Medulla oblongata (tissue), 1 donor: ENCODE measurements around the gene KRT78.
"Not testable (repeated sequence)": the region's sequence is repeated elsewhere in the genome, so short reads cannot be mapped to it uniquely, and the experiment has no call there.

Experiments
- DNase-seq: peaks from one replicate; pipeline ENCODE4 v3.0.0-alpha.2; 2015; ENCODE audit errors: extremely low spot score

KRT78 gene

DNA sequence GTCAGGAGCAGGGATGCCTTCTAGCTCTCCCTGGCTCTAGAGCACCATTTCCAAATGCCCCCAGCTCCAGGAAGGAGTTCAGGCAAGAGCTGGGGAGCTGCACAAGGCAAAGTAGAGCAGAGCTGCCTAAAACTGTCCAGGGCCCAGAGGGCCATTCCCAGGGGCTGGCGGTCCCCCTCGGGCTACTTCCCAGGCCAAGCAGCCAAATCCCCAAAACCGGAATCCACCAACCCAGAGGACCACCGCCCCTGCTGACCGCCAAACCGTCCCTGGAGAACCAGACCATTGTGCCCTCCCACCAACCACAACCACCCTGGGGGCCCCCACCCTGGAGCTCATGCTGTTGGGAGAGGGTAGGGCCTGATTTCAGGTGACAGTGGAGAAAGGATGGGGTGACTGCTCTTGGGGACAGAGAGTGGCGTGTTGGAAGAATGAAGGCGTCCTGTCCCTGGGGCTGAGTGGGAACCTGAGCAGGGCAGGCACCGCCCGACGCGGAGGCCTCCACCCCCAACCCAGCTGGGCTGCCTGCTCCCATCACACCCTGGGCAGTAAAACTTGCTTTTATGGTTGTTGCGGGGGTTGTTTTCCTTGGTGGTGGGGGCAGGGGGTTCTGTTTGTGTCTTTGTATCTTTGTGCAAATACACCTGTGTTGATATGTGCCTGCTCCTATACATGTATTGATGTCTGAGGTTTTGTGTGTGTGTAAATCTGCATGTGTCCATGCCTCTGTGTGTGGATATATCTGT, 24.0 kb upstream of the KRT78 start:
- no peak for DNase-seq

DNA sequence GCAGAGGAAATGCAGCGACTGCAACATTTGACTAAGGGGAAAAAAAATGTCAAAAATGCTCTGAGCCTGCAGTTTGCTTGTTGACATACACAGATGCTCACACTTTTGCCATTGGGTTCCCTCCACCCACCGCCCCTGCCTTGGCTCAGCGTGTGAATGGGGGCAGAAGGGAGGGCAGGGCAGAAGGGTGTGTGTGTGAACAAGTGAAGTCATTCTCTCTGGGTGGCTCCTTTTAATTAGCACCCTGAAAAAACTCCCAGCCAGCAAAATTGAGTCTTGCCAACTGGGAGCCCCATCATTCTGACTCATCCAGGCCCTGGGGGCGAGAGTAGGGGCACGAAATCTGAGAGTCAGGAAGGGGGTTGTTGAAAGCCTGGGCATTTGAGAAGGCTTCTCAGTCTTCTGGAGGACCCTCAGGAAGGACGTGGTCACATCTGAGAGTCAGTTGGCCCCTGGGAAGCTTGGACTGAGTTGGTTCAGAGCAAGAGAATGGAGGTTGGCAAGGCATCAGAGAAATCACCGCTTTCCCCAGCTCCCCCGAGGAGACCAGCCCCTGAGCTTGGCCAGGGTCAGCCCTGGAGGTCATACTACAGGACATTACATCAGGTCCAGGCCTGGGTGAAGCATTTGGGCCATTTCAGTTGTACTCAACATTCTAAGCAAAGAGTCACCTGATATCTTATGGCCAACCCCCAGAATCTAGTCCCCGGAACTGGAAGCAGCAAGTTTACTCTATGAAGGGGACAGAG, 22.7 kb upstream of the KRT78 start:
- no peak for DNase-seq

DNA sequence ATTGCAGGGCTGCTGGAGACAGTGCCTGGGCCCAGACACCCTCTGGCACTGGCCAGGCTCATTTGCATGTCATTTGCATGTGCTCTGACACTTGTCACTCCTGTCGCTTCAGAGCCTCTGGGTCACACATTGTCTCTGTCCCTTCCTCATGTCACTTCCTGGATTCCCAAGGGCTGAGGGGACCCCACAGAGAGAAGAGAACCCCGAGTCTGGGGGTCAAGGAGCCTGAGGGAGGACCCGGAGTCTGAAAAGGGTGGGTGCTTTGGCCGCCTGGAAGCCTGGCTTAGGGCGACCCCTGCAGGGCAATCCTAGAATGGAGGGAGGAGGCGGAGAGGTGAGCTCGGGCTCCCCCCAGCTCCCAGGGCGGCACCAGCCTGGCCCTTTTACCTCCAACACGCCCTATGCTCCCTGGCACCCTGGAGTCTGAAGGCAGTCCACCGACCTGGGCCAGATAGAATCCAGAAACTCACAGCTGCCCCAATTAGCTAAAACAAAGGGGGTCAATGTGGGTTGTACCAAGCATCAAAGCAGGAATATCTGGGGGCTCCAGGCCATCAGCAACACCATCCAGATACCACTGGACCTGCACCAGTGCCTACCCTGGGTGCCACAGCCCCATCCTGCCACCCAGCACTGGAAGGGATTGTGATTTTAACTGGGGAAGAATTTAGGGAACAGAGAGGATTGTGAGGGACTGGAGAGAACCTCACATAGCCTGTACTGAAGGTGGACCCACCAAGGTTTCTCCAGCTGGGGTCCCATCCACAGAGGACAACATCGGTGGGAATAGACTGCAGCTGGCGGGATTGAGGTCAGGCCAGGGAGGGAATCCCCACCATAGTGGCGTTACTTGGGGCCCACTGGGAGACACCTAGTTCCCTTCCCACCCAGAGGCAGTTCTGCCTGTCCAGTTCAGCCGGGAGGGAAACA, 21.8 kb upstream of the KRT78 start:
- peak; percentile 58 for DNase-seq

DNA sequence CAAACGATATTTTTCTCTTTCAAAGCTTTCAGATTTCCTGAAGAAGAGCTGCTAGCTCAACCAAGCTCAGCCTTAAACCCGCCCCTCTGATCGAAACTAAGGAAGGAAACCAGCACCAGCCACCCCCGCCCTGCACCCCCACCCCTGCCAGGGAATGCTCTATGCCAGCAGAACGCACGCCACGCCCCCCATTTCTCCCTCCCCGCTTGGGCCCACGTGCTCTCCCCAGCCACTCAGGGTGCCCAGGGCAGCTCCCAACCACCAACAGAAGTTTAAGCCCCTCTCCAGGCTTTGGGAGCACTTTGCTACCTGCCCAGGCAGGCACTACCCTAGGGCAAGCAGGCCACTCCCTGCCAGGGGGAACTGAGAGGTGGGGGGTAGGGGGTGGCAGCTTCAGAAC, 18.8 kb upstream of the KRT78 start:
- no peak for DNase-seq

DNA sequence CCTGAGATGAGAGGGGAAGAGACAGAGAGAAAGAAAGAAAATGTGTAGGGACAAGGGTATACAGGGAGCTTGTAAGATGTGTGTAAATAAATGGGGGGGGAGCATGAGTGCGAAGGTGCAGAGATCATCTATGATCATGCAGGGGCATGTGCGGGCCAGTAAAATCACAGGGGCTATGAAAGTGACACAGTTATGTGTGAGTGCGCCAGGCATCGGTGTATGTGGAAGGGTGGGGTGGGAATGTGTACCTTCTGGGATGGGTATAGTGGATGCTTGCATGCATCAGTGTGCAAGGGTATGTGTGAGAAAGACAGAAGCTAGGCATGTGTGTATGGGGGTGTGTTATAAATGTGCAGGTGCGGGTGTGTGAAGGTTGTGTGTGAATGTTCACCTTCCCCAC, 18.4 kb upstream of the KRT78 start:
- DNase-seq = no peak

DNA sequence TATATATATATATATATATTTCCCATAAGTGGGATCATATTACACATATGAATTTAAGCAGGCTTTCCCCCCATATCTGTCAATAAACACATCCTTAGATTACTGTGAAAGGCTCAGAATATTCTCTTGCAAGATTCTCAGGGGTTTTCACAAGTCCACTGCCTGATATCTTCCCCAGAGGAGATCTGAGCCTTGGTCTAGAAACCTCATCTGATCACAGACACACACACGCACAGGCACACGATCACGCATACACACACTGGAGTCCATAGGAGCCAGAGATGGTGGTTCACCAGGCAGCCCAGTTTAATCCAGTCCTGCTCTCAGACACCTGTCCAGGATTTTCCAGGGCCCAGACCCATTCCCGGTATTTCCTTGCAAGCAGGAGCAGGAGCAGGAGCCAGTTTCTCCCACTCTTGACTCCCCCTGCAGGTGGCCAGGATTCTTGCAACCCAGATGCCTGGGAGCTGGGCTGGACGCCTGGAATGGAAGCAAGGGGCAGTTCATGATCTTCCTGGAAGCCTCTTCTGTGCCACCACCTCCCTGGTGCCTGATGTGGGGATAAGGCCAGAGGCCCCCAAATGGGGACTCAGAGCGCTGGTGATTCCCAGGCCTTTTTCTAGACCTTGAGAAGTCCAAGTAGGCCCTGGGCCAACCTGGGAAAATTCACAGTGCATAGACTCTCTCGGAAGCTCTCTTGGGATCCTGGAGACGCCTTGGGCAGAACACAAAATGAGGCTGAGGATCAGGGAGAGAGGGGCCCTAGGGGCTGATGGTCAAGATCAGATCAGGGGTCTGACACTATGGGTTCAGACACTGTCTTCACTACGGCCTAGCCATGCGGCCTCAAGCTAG, 16.5 kb upstream of the KRT78 start:
- peak; percentile 70 for DNase-seq

DNA sequence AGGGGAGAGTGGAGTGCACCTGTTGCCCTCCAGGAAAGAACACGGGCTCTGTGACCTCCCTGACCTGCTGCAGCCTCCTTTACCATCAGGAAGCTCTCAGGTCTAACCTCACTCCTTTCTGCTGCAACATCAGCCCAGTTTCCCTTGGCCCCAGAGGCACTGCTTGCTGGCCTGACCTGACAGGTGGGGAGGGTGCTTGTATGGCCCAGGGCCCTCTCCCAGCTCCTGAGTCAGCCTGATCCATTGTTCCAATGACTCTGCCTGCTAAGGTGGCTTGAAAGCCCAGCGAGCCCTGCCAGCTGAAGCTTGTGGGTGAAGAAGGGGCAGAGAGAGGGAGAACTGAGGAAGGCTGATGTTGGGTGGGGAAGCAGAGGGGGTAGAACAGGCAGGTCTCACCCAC, 13.2 kb upstream of the KRT78 start:
- no peak for DNase-seq

DNA sequence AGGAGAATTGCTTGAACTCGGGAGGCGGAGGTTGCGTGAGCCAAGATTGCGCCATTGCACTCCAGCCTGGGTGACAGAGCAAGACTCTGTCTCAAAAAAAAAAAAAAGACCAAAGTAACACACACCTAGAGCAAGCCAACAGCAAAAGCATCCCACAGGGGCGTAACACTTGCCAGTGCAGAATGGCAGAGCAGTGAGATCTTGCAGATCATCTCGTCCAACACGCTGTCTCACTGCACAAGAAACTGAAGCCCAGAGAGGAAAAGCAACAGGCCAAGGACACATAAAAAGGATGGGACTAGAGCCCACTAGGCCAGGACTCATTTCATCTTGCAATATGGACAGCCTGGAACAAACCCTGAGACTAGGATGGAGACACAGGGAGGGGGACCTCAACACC, 12.7 kb upstream of the KRT78 start:
- no peak for DNase-seq

DNA sequence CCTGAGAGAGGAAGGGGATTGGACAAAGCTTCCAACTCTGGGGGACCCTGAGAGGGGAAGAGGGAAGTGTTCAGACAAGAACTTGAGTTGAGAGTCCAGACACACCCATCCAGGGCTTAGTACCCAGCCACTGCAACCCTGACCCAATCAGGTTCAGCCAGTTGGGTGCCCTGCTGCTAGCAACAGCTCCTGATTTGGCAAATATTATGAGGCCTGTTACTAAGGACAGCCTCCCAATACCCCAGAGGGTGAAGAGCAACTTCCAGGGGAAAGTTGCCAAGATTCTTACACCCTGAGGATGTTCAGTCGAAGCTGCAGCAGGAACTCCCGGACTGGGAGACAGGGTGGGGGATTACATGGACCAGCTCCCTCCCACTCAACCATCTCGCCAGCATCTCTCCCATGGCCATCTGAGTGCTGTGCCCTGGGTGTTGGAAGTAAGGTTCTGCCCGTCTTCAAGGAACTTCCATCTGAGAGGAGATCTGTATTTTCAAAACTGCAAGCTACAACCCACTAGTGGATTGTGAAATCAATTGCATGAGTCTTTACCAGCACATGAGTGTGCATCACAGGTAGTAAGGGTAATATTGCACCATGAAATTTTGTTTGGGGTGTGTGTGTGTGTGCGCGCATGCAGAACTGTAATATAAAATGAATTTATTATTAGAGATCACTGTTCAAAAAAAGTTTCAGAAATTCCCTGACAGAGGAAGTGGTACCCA, 11.5 kb upstream of the KRT78 start:
- no peak for DNase-seq

DNA sequence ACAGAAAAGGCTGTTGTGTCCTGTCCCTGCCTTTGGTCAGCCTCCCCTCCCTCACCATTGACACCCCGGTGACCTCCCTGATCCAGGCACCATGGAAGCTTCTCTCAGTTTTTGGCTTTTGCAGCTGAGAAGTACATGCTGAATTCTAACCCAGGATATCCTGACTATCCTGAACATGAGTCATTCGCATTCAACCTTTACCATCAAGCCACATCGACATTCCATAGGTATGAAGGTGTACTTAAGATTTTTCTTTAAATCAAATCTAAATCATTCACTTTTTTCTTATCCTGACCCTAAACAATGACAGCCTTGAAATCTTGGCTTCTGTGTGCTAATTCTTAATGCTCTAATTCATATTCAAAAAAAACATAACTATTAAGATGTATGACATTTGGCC, 8.7 kb upstream of the KRT78 start:
- DNase-seq = no peak

DNA sequence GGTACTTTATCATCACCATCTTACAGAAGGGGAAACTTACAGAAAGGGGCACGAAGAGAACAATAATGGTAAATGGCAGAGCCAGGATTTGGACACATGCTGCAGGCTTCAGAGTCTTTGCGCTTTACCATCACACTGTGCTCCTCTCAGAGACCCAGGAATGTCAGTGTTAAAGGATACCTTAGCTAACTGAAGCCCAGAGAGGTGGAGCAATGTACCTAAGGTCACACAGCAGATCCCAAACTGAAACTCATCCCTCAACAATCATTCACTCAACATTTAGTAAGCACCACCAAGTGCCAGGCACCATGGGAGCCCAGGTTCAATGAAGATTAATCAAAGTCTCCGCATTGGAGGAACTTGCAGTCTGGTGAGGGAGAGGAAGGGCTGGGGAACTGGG, 8.0 kb upstream of the KRT78 start:
- no peak for DNase-seq

DNA sequence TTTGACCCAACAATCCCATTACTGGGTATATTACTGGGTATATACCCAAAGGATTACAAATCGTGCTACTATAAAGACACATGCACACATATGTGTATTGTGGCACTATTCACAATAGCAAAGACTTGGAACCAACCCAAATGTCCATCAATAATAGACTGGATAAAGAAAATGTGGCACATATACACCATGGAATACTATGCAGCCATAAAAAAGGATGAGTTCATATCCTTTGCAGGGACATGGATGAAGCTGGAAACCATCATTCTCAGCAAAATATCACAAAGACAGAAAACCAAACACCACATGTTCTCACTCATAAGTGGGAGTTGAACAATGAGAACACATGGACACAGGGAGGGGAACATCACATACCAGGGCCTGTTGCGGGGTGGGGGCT, 7.3 kb upstream of the KRT78 start:
- DNase-seq = not testable (repeated sequence)

DNA sequence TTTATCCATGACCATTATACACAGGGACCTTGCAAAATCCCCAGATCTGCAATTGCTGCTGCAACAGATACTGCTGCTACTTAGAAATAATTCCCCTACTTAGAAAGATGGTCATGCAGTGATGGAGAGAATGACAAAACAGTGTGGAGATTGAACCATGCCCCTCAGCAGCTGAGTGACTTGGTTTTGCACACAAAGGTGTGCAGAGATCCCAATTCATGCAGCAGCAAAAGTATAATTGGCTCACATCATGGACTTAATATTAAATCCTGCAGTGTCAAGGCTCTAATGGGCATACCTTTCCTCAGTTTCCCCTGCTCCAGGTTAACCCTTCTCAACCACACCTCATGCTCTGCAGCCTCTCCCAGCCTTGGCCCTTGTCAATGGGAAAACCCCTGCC, 3.0 kb upstream of the KRT78 start:
- DNase-seq = no peak

DNA sequence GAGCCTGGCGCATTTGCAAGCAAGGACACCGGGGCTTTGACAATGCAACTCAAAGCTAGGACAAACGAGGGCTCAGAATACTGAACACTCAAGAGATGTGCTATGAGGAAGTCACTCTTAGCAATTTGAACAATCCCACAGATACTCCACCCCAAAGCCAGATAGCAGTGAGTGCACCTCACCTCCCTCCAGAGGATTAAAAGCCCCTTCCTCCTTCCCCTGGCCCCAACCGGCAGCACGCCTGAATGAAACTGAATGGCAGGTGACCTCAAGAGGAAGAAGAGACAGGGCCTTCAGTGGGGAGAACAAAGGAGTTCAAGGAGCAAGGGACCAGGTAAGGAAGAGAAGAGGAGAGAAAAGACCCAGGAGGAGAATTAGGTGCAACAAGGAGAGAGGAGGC, 1.9 kb upstream of the KRT78 start:
- DNase-seq = no peak

DNA sequence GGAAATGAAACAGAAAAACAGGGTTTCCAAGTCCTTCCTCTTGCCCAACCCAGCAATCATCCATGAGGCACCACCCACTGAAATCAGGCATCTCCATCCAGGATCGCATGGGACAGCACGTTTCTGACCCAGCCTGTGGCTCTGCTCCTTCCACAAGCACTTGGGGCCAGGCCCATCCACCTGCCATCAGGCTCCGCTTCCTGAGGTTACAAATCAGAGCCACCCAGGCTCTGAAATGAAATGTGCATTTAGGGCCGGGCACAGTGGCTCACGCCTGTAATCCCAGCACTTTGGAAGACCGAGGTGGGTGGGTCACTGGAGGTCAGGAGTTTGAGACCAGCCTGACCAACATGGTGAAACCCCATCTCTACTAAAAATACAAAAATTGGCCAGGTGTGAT, 717 bp upstream of the KRT78 start:
- DNase-seq = no peak

DNA sequence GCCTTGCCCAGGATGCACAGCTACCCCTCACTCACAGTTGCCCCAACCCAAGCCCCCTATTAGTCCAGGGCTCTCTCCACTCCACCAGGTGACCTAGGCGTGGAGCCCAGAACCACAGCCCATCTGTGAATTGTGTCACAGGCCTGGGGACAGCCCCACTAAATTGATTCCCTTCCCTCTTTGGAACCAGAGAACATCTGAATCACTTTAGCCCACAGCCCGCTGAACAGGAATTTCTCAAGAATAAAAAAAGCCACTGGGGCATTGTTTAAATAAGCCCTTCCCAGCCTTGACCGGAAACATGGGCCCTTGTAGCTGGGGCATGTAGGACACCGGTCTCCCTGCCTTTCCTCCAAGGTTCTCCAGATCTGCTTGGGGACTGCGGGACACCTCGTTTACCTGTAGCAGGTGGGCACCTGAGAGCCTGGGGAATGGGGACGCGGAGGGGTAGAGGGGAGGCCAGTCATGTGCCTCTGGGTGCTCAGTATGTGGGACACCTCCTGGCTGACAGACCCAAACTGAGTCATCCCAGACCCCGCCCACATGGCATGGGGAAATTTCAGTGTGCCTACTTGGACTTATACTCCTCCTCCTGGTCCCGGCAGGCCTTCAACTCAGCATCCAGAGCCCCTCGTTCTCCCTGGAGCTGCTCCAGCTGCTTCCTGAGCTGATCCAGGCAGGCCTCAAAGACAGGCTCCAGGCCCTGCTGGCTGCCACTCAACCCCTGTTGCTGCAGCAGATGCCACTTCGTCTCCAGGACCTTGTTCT, 1.3 kb downstream of the KRT78 start:
- DNase-seq = no peak

DNA sequence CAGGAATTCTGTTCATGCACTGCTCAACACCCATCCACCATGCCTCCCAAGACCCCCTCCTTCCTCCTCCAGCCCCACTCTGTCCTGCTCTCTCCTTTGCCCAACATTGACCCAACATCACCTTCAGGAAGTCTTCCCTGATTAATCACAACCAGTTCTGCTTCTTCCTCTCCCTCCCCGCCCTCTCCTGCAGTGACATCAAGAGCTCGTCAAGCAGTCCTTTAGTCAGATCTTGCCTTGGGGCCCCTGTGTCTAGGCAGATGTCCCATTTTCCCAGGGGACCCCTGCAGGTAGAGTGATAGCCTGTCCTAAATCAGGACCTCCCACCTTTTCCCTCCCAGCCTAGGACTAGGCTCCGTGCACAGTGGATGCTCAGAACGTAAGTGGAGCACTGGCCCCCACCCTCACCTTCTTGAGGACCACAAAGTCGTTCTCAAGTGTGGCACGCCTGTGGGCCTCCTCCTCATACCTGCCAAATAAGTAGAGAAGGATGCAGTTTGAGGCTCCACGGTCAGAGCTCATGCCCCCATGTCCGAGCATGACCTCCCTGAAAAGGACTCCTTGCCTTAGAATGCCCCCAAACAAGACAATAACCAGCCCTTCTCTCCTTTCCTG, 2.3 kb downstream of the KRT78 start:
- DNase-seq = no peak

DNA sequence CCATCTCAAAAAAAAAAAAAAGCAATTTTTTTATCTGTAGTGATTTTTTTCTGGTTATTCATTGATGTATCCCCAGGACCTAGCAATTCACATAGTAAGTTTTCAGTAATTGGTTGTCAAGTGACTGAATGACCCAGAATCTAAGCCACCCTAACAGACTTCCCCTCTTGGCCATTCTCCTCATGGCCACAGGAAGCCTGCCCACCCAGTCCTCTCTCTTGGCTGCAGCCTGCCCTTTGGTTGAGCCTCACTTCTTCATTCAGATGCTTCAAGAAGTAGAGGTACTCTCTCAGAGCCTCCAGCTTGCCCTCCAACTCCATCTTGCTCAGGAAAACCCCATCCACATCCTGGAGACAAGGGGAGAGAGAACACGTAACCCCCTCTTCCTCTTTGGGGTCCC, 2.8 kb downstream of the KRT78 start:
- no peak for DNase-seq

DNA sequence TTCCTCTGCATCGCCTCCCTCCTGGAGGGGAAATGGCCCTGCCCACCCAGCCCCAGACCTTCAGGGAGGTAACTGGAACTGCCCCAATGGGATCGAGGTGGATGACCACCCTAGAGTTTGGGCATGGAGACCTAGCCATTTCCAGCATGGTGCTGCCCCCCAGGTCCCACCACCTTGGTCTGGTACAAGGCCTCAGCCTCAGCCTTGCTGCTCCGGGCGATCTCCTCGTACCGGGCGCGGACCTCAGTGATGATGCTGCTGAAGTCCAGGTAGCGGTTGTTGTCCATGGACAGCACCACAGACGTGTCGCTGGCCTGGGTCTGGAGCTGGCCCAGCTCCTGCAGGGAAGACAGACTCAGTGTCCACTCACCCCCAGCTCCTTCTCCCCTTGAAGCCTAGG, 4.4 kb downstream of the KRT78 start:
- no peak for DNase-seq
